ENCODE data around the gene PIGU.

PIGU gene

GRCh38 chr20:34595377-34596184 is 81.3 kb downstream of the PIGU start:
- Histone ChIP-seq H2BK12ac (ENCODE audit: low read length in 2 of 2) (no peak overlapping the region), H3K23ac (ENCODE audit: low read length in 2 of 2) (no peak overlapping the region), H3K4me3 (ENCODE audit: insufficient read depth in 1 of 2, low read depth in 1 of 2, low read length in 2 of 2) (no peak overlapping the region), H3K27me3 (ENCODE audit: control insufficient read depth in 1 of 2, insufficient read depth in 1 of 2, low read length in 2 of 2) (no peaks in the 10 kb centered on the region), H3K36me3 (ENCODE audit: control insufficient read depth in 1 of 2, insufficient read depth in 2 of 2, low read depth in 1 of 2, low read length in 2 of 2) (no peaks in the 10 kb centered on the region), H2BK5ac (ENCODE audit: low read depth, low read length, poor library complexity, severe bottlenecking) (no peak overlapping the region), H2BK15ac (ENCODE audit: low read depth, poor library complexity, severe bottlenecking) (no peak overlapping the region), H3K4me2 (ENCODE audit: low read length, poor library complexity, severe bottlenecking) (no peak overlapping the region), H4K91ac (ENCODE audit: low read length) (no peak overlapping the region), H3K4ac (ENCODE audit: low read depth in 1 of 2, low read length in 2 of 2) (no peak overlapping the region), H3K9ac (ENCODE audit: low read length) (no peak overlapping the region), H3K27ac (ENCODE audit: low read length, poor library complexity, severe bottlenecking) (no peak overlapping the region), H4K8ac (ENCODE audit: low read length) (no peak overlapping the region), H2AK5ac (ENCODE audit: low read length, severe bottlenecking) (no peak overlapping the region), H2AFZ (ENCODE audit: low read depth, low read length) (no peak overlapping the region), H3K79me1 (replicated peaks; ENCODE audit: low read length, poor library complexity, severe bottlenecking) (peaks cover 1% of the 10 kb centered on the region), H3K4me1 (ENCODE audit: control insufficient read depth, insufficient read depth, low read depth, low read length) (no peaks in the 10 kb centered on the region), H3K14ac (ENCODE audit: low read length in 2 of 2) (no peak overlapping the region), H2BK120ac (ENCODE audit: low read depth, low read length) (no peak overlapping the region), H3K18ac (ENCODE audit: low read depth in 1 of 2, low read length in 2 of 2) (no peak overlapping the region), H3K9me3 (ENCODE audit: control insufficient read depth, low read length) (no peaks in the 10 kb centered on the region)
- WGBS = 95% methylated on average over 9 of the region's 9 CpGs
- no peak for DNase-seq

GRCh38 chr20:34586488-34587163 is 90.3 kb downstream of the PIGU start:
- H3K36me3 ChIP-seq (ENCODE audit: control insufficient read depth in 1 of 2, insufficient read depth in 2 of 2, low read depth in 1 of 2, low read length in 2 of 2) = peaks cover 7 to 16% of the 10 kb centered on the region in 2 experiments
- no peak overlapping the region for H2BK120ac ChIP-seq (ENCODE audit: low read depth, low read length)
- H3K4me3 ChIP-seq (ENCODE audit: insufficient read depth in 1 of 2, low read depth in 1 of 2, low read length in 2 of 2) = no peak overlapping the region
- no peak overlapping the region for H4K8ac ChIP-seq (ENCODE audit: low read length)
- H3K9ac ChIP-seq (ENCODE audit: low read length) = no peak overlapping the region
- no peaks in the 10 kb centered on the region for H3K79me1 ChIP-seq (replicated peaks; ENCODE audit: low read length, poor library complexity, severe bottlenecking)
- 96% methylated on average over 9 of the region's 9 CpGs for WGBS
- no peak overlapping the region for H3K4me2 ChIP-seq (ENCODE audit: low read length, poor library complexity, severe bottlenecking)
- H3K4ac ChIP-seq (ENCODE audit: low read depth in 1 of 2, low read length in 2 of 2) = no peak overlapping the region
- H2AFZ ChIP-seq (ENCODE audit: low read depth, low read length) = no peak overlapping the region
- H3K23ac ChIP-seq (ENCODE audit: low read length in 2 of 2) = no peak overlapping the region
- no peaks in the 10 kb centered on the region for H3K9me3 ChIP-seq (ENCODE audit: control insufficient read depth, low read length)
- no peaks in the 10 kb centered on the region for H3K27me3 ChIP-seq (ENCODE audit: control insufficient read depth in 1 of 2, insufficient read depth in 1 of 2, low read length in 2 of 2)
- no peak overlapping the region for H3K18ac ChIP-seq (ENCODE audit: low read depth in 1 of 2, low read length in 2 of 2)
- no peak overlapping the region for H2BK15ac ChIP-seq (ENCODE audit: low read depth, poor library complexity, severe bottlenecking)
- no peak overlapping the region for H2BK12ac ChIP-seq (ENCODE audit: low read length in 2 of 2)
- peaks cover 8% of the 10 kb centered on the region for H3K4me1 ChIP-seq (ENCODE audit: control insufficient read depth, insufficient read depth, low read depth, low read length)
- no peak for DNase-seq
- H4K91ac ChIP-seq (ENCODE audit: low read length) = no peak overlapping the region
- H3K27ac ChIP-seq (ENCODE audit: low read length, poor library complexity, severe bottlenecking) = no peak overlapping the region
- H2BK5ac ChIP-seq (ENCODE audit: low read depth, low read length, poor library complexity, severe bottlenecking) = no peak overlapping the region
- H2AK5ac ChIP-seq (ENCODE audit: low read length, severe bottlenecking) = no peak overlapping the region
- H3K14ac ChIP-seq (ENCODE audit: low read length in 2 of 2) = no peak overlapping the region

- Histone ChIP-seq H4K8ac (ENCODE audit: low read length) (no peak overlapping the region), H3K79me1 (replicated peaks; ENCODE audit: low read length, poor library complexity, severe bottlenecking) (no peaks in the 10 kb centered on the region), H3K4ac (ENCODE audit: low read depth in 1 of 2, low read length in 2 of 2) (no peak overlapping the region), H3K36me3 (ENCODE audit: control insufficient read depth in 1 of 2, insufficient read depth in 2 of 2, low read depth in 1 of 2, low read length in 2 of 2) (peaks cover 10 to 24% of the 10 kb centered on the region in 2 experiments), H2BK120ac (ENCODE audit: low read depth, low read length) (no peak overlapping the region), H3K23ac (ENCODE audit: low read length in 2 of 2) (no peak overlapping the region), H4K91ac (ENCODE audit: low read length) (no peak overlapping the region), H3K4me1 (ENCODE audit: control insufficient read depth, insufficient read depth, low read depth, low read length) (peaks cover 14% of the 10 kb centered on the region), H3K27ac (ENCODE audit: low read length, poor library complexity, severe bottlenecking) (no peak overlapping the region), H3K14ac (ENCODE audit: low read length in 2 of 2) (no peak overlapping the region), H2BK12ac (ENCODE audit: low read length in 2 of 2) (no peak overlapping the region), H2BK5ac (ENCODE audit: low read depth, low read length, poor library complexity, severe bottlenecking) (no peak overlapping the region), H3K27me3 (ENCODE audit: control insufficient read depth in 1 of 2, insufficient read depth in 1 of 2, low read length in 2 of 2) (no peaks in the 10 kb centered on the region), H2AK5ac (ENCODE audit: low read length, severe bottlenecking) (no peak overlapping the region), H3K9ac (ENCODE audit: low read length) (no peak overlapping the region), H3K18ac (ENCODE audit: low read depth in 1 of 2, low read length in 2 of 2) (no peak overlapping the region), H2AFZ (ENCODE audit: low read depth, low read length) (no peak overlapping the region), H3K4me2 (ENCODE audit: low read length, poor library complexity, severe bottlenecking) (no peak overlapping the region), H2BK15ac (ENCODE audit: low read depth, poor library complexity, severe bottlenecking) (no peak overlapping the region), H3K4me3 (ENCODE audit: insufficient read depth in 1 of 2, low read depth in 1 of 2, low read length in 2 of 2) (no peak overlapping the region), H3K9me3 (ENCODE audit: control insufficient read depth, low read length) (no peaks in the 10 kb centered on the region)
- WGBS = 98% methylated on average over 5 of the region's 5 CpGs
- no peak for DNase-seq
Measured at GRCh38 chr20:34585019-34585418, 91.9 kb downstream of the PIGU start.

GRCh38 chr20:34583544-34583943 is 93.3 kb downstream of the PIGU start:
- no peak overlapping the region for H2BK5ac ChIP-seq (ENCODE audit: low read depth, low read length, poor library complexity, severe bottlenecking)
- no peak overlapping the region for H3K18ac ChIP-seq (ENCODE audit: low read depth in 1 of 2, low read length in 2 of 2)
- peaks cover 10 to 25% of the 10 kb centered on the region in 2 experiments for H3K36me3 ChIP-seq (ENCODE audit: control insufficient read depth in 1 of 2, insufficient read depth in 2 of 2, low read depth in 1 of 2, low read length in 2 of 2)
- peak overlapping the region in 1 of 2 experiments; percentile 36 for H3K14ac ChIP-seq (ENCODE audit: low read length in 2 of 2)
- no peak overlapping the region for H2BK12ac ChIP-seq (ENCODE audit: low read length in 2 of 2)
- WGBS = 91% methylated on average over 5 of the region's 6 CpGs
- H2AFZ ChIP-seq (ENCODE audit: low read depth, low read length) = no peak overlapping the region
- H3K4me2 ChIP-seq (ENCODE audit: low read length, poor library complexity, severe bottlenecking) = no peak overlapping the region
- no peaks in the 10 kb centered on the region for H3K27me3 ChIP-seq (ENCODE audit: control insufficient read depth in 1 of 2, insufficient read depth in 1 of 2, low read length in 2 of 2)
- no peak overlapping the region for H3K23ac ChIP-seq (ENCODE audit: low read length in 2 of 2)
- H3K9ac ChIP-seq (ENCODE audit: low read length) = no peak overlapping the region
- peaks cover 17% of the 10 kb centered on the region for H3K4me1 ChIP-seq (ENCODE audit: control insufficient read depth, insufficient read depth, low read depth, low read length)
- H3K4ac ChIP-seq (ENCODE audit: low read depth in 1 of 2, low read length in 2 of 2) = no peak overlapping the region
- no peak overlapping the region for H2AK5ac ChIP-seq (ENCODE audit: low read length, severe bottlenecking)
- no peak overlapping the region for H3K27ac ChIP-seq (ENCODE audit: low read length, poor library complexity, severe bottlenecking)
- H2BK120ac ChIP-seq (ENCODE audit: low read depth, low read length) = no peak overlapping the region
- no peaks in the 10 kb centered on the region for H3K9me3 ChIP-seq (ENCODE audit: control insufficient read depth, low read length)
- no peak overlapping the region for H3K4me3 ChIP-seq (ENCODE audit: insufficient read depth in 1 of 2, low read depth in 1 of 2, low read length in 2 of 2)
- no peak for DNase-seq
- H3K79me1 ChIP-seq (replicated peaks; ENCODE audit: low read length, poor library complexity, severe bottlenecking) = no peaks in the 10 kb centered on the region
- H4K91ac ChIP-seq (ENCODE audit: low read length) = no peak overlapping the region
- H2BK15ac ChIP-seq (ENCODE audit: low read depth, poor library complexity, severe bottlenecking) = no peak overlapping the region
- H4K8ac ChIP-seq (ENCODE audit: low read length) = no peak overlapping the region
